Measurements from ENCODE around the gene TAGLN3. TPM values are rescaled to one million over a fixed set of nuclear protein-coding genes. Genes with fewer than 3 reads are reported as not detected.
A peak's percentile ranks its signal among the peaks of the same experiment; 100 is the strongest.

TAGLN3 gene
- total RNA-seq, 2 experiments from 2014 or later: 0.89 to 1.2 TPM

GRCh38 chr3:111984636-111985298 is 14.0 kb upstream of the TAGLN3 start:
- POLR2A ChIA-PET: interaction anchor here (1.4 kb wide), 1 partner anchor 9 kb away, joined by 3 read pairs; no protein-coding TSS in a partner anchor
- peak; percentile 52 for ATAC-seq
- intact Hi-C loops (cut with micrococcal nuclease): loop anchor here (5.0 kb wide), 1 partner anchor 58 kb away; no protein-coding TSS in a partner anchor

GRCh38 chr3:111986800-111987199 is 11.9 kb upstream of the TAGLN3 start:
- peaks cover 51% of the 10 kb centered on the region for H3K36me3 Mint-ChIP-seq (ENCODE audit: low read depth)
- DNase-seq: peak; percentile 11
- ATAC-seq: peak; percentile 59
- TF ChIP-seq CTCF (IDR thresholded peaks at IDR 0.05): no peak
- H3K9me3 Mint-ChIP-seq: no peaks in the 10 kb centered on the region
- H3K4me3 Mint-ChIP-seq: no peak overlapping the region
- H3K27me3 Mint-ChIP-seq: no peaks in the 10 kb centered on the region
- ChIA-PET CTCF (interaction anchor here (0.8 to 21.1 kb wide), 6 partner anchors 8 to 57 kb away, joined by 3 to 477 read pairs (median 6); no protein-coding TSS in a partner anchor), POLR2A (interaction anchor here (1.3 kb wide), 1 partner anchor 8 kb away, joined by 5 read pairs; no protein-coding TSS in a partner anchor)
- intact Hi-C loops (cut with micrococcal nuclease): loop anchor here (5.0 kb wide), 1 partner anchor 56 kb away; no protein-coding TSS in a partner anchor
- H3K4me1 Mint-ChIP-seq (ENCODE audit: low read depth): peaks cover 53% of the 10 kb centered on the region
- peak overlapping the region; percentile 18 for H3K27ac Mint-ChIP-seq

More at GRCh38 chr3:111984636-111985298, 14.0 kb upstream of the TAGLN3 start:
- no peak for TF ChIP-seq CTCF (IDR thresholded peaks at IDR 0.05)
- CTCF ChIA-PET: interaction anchor here (0.7 to 21.1 kb wide), 3 partner anchors 17 to 59 kb away, joined by 3 to 477 read pairs (median 98); no protein-coding TSS in a partner anchor
- Mint-ChIP-seq H3K27me3 (no peaks in the 10 kb centered on the region), H3K4me1 (ENCODE audit: low read depth) (peaks cover 71% of the 10 kb centered on the region), H3K9me3 (no peaks in the 10 kb centered on the region), H3K4me3 (no peak overlapping the region), H3K36me3 (ENCODE audit: low read depth) (peaks cover 55% of the 10 kb centered on the region), H3K27ac (peak overlapping the region; percentile 80)
- DNase-seq: no peak

GRCh38 chr3:111989061-111989678 is 9.6 kb upstream of the TAGLN3 start:
- ChIA-PET CTCF (interaction anchor here (0.7 to 21.1 kb wide), 26 partner anchors 9 to 336 kb away, joined by 3 to 477 read pairs (median 6); partner anchors contain the start of genes ABHD10 and TAGLN3), POLR2A (interaction anchor here (0.8 to 3.2 kb wide), 2 partner anchors 8 to 10 kb away, joined by 3 to 10 read pairs; partner anchors contain the start of gene ABHD10)
- ATAC-seq: peak; percentile 68
- H3K4me1 Mint-ChIP-seq (ENCODE audit: low read depth): peaks cover 34% of the 10 kb centered on the region
- H3K27ac Mint-ChIP-seq: peak overlapping the region; percentile 28
- no peaks in the 10 kb centered on the region for H3K9me3 Mint-ChIP-seq
- DNase-seq: no peak
- peaks cover 53% of the 10 kb centered on the region for H3K36me3 Mint-ChIP-seq (ENCODE audit: low read depth)
- H3K4me3 Mint-ChIP-seq: no peak overlapping the region
- H3K27me3 Mint-ChIP-seq: no peaks in the 10 kb centered on the region
- peak; percentile 71 for TF ChIP-seq CTCF (IDR thresholded peaks at IDR 0.05)
- intact Hi-C loops (cut with micrococcal nuclease): loop anchor here (1.0 to 5.0 kb wide), 2 partner anchors 24 to 53 kb away; no protein-coding TSS in a partner anchor

GRCh38 chr3:111993038-111993437 is 5.7 kb upstream of the TAGLN3 start:
- no peak for ATAC-seq
- intact Hi-C loops (cut with micrococcal nuclease): no loop called here
- CTCF ChIA-PET: interaction anchor here (1.7 to 21.1 kb wide), 5 partner anchors 10 to 276 kb away, joined by 4 to 477 read pairs (median 70); partner anchors contain the start of gene ABHD10

More at GRCh38 chr3:111993038-111993437, 5.7 kb upstream of the TAGLN3 start:
- H3K4me1 Mint-ChIP-seq (ENCODE audit: low read depth): peaks cover 8% of the 10 kb centered on the region
- H3K27me3 Mint-ChIP-seq: no peaks in the 10 kb centered on the region
- H3K9me3 Mint-ChIP-seq: no peaks in the 10 kb centered on the region
- POLR2A ChIA-PET: interaction anchor here (0.7 to 3.2 kb wide), 3 partner anchors 12 to 14 kb away, joined by 3 to 11 read pairs (median 6); no protein-coding TSS in a partner anchor
- no peak for DNase-seq
- no peak overlapping the region for H3K27ac Mint-ChIP-seq
- TF ChIP-seq CTCF (IDR thresholded peaks at IDR 0.05): no peak
- H3K36me3 Mint-ChIP-seq (ENCODE audit: low read depth): peaks cover 25% of the 10 kb centered on the region
- no peak overlapping the region for H3K4me3 Mint-ChIP-seq
